A549 (cell line): ENCODE data around the gene CSNK2A1.

Source experiments
- EHMT2 ChIP-seq: fragments of 200-600 bp; sonication (generic); IDR thresholded peaks from 2 replicates; pipeline ENCODE4 v1.6.1; 2016; ENCODE audit warnings: antibody characterized with exemption, low read depth, mild to moderate bottlenecking, moderate library complexity
- EP300 ChIP-seq, 2 experiments: fragments of >200 bp; sonication (Bioruptor Twin); formaldehyde crosslinking; IDR thresholded peaks; 2 replicates in 1 of 2; 3 replicates in 1 of 2; pipeline ENCODE4 v1.6.1; 2016 to 2017
- HOXA7 ChIP-seq: fragments of 250-450 bp; sonication (Bioruptor Pico); IDR thresholded peaks from 2 replicates; pipeline ENCODE4 v1.5.0; 2020; ENCODE audit warnings: mild to moderate bottlenecking, moderate library complexity
- POLR2A ChIP-seq: IDR thresholded peaks from 2 replicates; pipeline ENCODE4 v1.6.1; 2012; ENCODE audit warnings: mild to moderate bottlenecking, low read length
- RAD21 ChIP-seq, 2 experiments: fragments of >200 bp in 1 of 2; sonication (Bioruptor Twin) in 1 of 2; formaldehyde crosslinking in 1 of 2; IDR thresholded peaks in 1 of 2; conservative IDR thresholded peaks in 1 of 2; 2 replicates in 1 of 2; 3 replicates in 1 of 2; pipeline ENCODE4 v1.6.1; 2012 to 2018; ENCODE audit warnings: inconsistent platforms in 1 of 2
- RCOR1 ChIP-seq: fragments of 150-350 bp; IDR thresholded peaks from 2 replicates; pipeline ENCODE4 v1.6.1; 2014; ENCODE audit warnings: antibody characterized with exemption, low read length, low read depth
- SMC3 ChIP-seq: fragments of >200 bp; sonication (Bioruptor Twin); formaldehyde crosslinking; IDR thresholded peaks from 3 replicates; pipeline ENCODE4 v1.6.1; 2018; ENCODE audit warnings: inconsistent platforms
- TFCP2L1 ChIP-seq: fragments of 250-450 bp; sonication (Bioruptor Pico); IDR thresholded peaks from 2 replicates; pipeline ENCODE4 v1.5.0; 2021; ENCODE audit warnings: mild to moderate bottlenecking
- TF ChIP-seq, protein P1 (sequence below): fragments of >200 bp; sonication (Bioruptor Twin); formaldehyde crosslinking; IDR thresholded peaks from 3 replicates; pipeline ENCODE4 v1.5.1; 2016

DNA sequence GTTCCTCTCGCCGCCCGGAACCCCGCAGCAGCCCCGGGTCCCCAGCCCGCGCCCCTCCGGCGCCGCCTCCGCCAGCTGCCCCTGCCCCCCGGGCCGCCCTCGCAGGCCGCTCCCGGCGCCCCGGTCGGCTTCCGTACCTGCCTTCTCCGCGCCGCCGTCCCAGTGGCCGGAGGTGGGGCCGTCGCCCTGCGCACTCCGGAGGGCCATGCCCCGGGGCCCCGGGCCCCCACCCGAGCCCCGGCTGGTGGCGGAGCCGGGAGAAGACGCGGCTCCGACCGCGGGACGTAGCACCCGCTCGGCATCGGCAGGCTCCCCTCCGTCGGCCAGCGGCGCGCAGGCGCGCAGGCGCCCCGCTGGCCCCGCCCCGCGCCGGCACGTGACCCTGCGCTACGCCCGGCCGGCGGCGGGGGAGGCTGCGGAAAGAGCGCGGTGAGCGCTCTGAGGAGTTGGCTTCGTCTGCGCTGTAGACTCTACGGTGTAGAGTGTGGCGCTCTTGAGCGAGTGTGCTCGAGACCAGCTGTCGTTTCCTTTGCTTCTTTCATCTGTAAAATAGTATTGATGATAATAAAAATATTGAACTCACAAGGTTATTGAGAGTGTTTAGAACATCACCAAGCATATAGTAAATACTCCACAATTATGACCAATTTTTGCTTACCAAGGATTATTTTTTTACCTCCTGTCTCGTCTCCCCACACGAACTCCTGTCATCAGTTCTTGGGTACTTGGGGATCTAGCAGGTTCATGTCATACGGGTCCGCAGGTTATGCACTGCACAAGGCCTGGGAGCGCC lies 81.2 kb downstream of the CSNK2A1 start, which contains the start of gene TBC1D20:
- TF ChIP-seq HOXA7 (CRISPR knock-in tag) (no peak), RAD21 (conservative IDR thresholded peaks at IDR 0.05 in 1 of 2, IDR thresholded peaks at IDR 0.05 in 1 of 2) (peak in 1 of 2 experiments; percentile 29; a peak in 1 of 5 replicates), POLR2A (peak; percentile 94), EP300 (IDR thresholded peaks at IDR 0.05) (no peak), EHMT2 (no peak), RCOR1 (no peak), SMC3 (0 out of 3 replicates have a peak, but pooled peaks have one; percentile 6), TFCP2L1 (no peak)
- TF ChIP-seq, protein P1, sequence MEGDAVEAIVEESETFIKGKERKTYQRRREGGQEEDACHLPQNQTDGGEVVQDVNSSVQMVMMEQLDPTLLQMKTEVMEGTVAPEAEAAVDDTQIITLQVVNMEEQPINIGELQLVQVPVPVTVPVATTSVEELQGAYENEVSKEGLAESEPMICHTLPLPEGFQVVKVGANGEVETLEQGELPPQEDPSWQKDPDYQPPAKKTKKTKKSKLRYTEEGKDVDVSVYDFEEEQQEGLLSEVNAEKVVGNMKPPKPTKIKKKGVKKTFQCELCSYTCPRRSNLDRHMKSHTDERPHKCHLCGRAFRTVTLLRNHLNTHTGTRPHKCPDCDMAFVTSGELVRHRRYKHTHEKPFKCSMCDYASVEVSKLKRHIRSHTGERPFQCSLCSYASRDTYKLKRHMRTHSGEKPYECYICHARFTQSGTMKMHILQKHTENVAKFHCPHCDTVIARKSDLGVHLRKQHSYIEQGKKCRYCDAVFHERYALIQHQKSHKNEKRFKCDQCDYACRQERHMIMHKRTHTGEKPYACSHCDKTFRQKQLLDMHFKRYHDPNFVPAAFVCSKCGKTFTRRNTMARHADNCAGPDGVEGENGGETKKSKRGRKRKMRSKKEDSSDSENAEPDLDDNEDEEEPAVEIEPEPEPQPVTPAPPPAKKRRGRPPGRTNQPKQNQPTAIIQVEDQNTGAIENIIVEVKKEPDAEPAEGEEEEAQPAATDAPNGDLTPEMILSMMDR: peak; percentile 58
